GM12873 (cell line): ENCODE results near the gene SPTLC3.

Experiments
- CTCF ChIP-seq: IDR thresholded peaks from 2 replicates; pipeline ENCODE4 v1.5.1; 2012; ENCODE audit warnings: low read depth, mild to moderate bottlenecking, moderate library complexity, low read length, control low read depth; ENCODE audit not compliant: insufficient read depth; ENCODE audit errors: missing control alignments

The SPTLC3 gene

GRCh38 chr20:13022401-13023155 is 13.8 kb downstream of the SPTLC3 start:
- TF ChIP-seq CTCF = no peak

GRCh38 chr20:13024596-13024995 is 15.8 kb downstream of the SPTLC3 start:
- no peak for TF ChIP-seq CTCF

GRCh38 chr20:13025181-13025580 is 16.4 kb downstream of the SPTLC3 start:
- TF ChIP-seq CTCF = no peak

- no peak for TF ChIP-seq CTCF
These were observed 19.2 kb downstream of the SPTLC3 start for GRCh38 chr20:13028001-13028400.

GRCh38 chr20:13028673-13029072 is 19.9 kb downstream of the SPTLC3 start:
- no peak for TF ChIP-seq CTCF

- TF ChIP-seq CTCF = no peak
These were observed 21.1 kb downstream of the SPTLC3 start for GRCh38 chr20:13029687-13030375.

GRCh38 chr20:13031751-13032150 is 23.0 kb downstream of the SPTLC3 start:
- no peak for TF ChIP-seq CTCF
